ENCODE data around the gene OR10A2.

DNA sequence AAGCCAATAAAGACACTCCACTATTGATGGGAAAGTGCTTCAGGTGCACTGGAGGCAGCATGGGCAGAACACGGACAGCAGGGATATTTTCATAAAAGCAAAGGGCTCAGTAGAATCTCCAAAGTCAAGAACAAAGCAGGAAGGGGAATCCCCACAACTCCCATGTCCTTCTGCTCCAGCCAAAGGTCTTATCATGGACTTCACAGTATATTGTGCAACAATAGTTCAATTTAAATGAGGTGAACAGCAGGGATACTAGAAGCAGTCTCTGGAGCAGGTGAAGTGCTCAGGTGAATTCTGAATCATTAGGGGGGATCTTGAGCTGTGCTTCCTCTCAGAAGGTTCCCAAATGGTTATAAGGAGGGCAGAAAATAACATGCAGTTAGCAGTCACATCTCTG lies 36.1 kb downstream of the OR10A2 start:
- TF ChIP-seq, protein P1, sequence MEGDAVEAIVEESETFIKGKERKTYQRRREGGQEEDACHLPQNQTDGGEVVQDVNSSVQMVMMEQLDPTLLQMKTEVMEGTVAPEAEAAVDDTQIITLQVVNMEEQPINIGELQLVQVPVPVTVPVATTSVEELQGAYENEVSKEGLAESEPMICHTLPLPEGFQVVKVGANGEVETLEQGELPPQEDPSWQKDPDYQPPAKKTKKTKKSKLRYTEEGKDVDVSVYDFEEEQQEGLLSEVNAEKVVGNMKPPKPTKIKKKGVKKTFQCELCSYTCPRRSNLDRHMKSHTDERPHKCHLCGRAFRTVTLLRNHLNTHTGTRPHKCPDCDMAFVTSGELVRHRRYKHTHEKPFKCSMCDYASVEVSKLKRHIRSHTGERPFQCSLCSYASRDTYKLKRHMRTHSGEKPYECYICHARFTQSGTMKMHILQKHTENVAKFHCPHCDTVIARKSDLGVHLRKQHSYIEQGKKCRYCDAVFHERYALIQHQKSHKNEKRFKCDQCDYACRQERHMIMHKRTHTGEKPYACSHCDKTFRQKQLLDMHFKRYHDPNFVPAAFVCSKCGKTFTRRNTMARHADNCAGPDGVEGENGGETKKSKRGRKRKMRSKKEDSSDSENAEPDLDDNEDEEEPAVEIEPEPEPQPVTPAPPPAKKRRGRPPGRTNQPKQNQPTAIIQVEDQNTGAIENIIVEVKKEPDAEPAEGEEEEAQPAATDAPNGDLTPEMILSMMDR (IDR thresholded peaks at IDR 0.05; ENCODE audit: low read length): no peak
- no peak for TF ChIP-seq EZH2 (IDR thresholded peaks at IDR 0.05; ENCODE audit: borderline replicate concordance, low read length)

Measured in OCI-LY1 (cell line).